Endodermal cell (in vitro differentiated cells): Measurements from ENCODE around the gene PLCB3. TPM values are rescaled to one million over a fixed set of nuclear protein-coding genes. Genes with fewer than 3 reads are reported as not detected.
"Not testable (repeated sequence)": the region's sequence is repeated elsewhere in the genome, so short reads cannot be mapped to it uniquely, and the experiment has no call there.

Experiments used
- DNase-seq: peaks from one replicate; pipeline ENCODE4 v3.0.0-alpha.2; 2017
- H3K27ac ChIP-seq: 2 replicates; pipeline ENCODE4 v1.5.1; 2013; ENCODE audit warnings: mild to moderate bottlenecking, low read depth, low read length, moderate library complexity
- H3K27me3 ChIP-seq: 2 replicates; pipeline ENCODE4 v1.6.1; 2013; ENCODE audit warnings: mild to moderate bottlenecking, low read length, moderate library complexity; ENCODE audit not compliant: insufficient read depth, control insufficient read depth, poor library complexity, severe bottlenecking
- H3K36me3 ChIP-seq: 2 replicates; pipeline ENCODE4 v1.7.0; 2013; ENCODE audit warnings: mild to moderate bottlenecking, low read length, moderate library complexity; ENCODE audit not compliant: control insufficient read depth, insufficient read depth
- H3K4me1 ChIP-seq: one replicate; pipeline ENCODE4 v1.7.0; 2013; ENCODE audit warnings: low read length; ENCODE audit not compliant: control insufficient read depth, insufficient read depth
- H3K4me3 ChIP-seq: 2 replicates; pipeline ENCODE4 v1.5.1; 2013; ENCODE audit warnings: mild to moderate bottlenecking, low read length, moderate library complexity
- H3K9ac ChIP-seq: 2 replicates; pipeline ENCODE4 v1.6.1; 2013; ENCODE audit warnings: mild to moderate bottlenecking, low read length, moderate library complexity; ENCODE audit not compliant: poor library complexity, severe bottlenecking; ENCODE audit errors: extremely low read depth
- H3K9me3 ChIP-seq: 2 replicates; pipeline ENCODE4 v1.6.1; 2013; ENCODE audit warnings: mild to moderate bottlenecking, low read length, moderate library complexity; ENCODE audit not compliant: control insufficient read depth
- H3K27ac Mint-ChIP-seq: 2 replicates; pipeline ENCODE4 v1.8.0; 2020; ENCODE audit warnings: mixed read lengths
- H3K27me3 Mint-ChIP-seq: 2 replicates; pipeline ENCODE4 v1.8.0; 2021; ENCODE audit warnings: mild to moderate bottlenecking, mixed read lengths; ENCODE audit not compliant: insufficient read depth
- H3K36me3 Mint-ChIP-seq: 2 replicates; pipeline ENCODE4 v1.8.0; 2020; ENCODE audit warnings: low read depth, mixed read lengths
- H3K4me1 Mint-ChIP-seq: 2 replicates; pipeline ENCODE4 v1.8.0; 2020; ENCODE audit warnings: mixed read lengths
- H3K4me3 Mint-ChIP-seq: 2 replicates; pipeline ENCODE4 v1.8.0; 2020; ENCODE audit warnings: mild to moderate bottlenecking, moderate library complexity, mixed read lengths
- H3K9me3 Mint-ChIP-seq: 2 replicates; pipeline ENCODE4 v1.8.0; 2020; ENCODE audit warnings: mild to moderate bottlenecking, mixed read lengths
- WGBS, 2 experiments: methylation state at CpG; one replicate each; pipeline versions ENCODE4 v1.1.5 to v1.1.7; 2013; ENCODE audit warnings: missing lambda C conversion rate in 2 of 2, mixed read lengths in 1 of 2; ENCODE audit not compliant: insufficient coverage in 1 of 2, insufficient read length in 1 of 2; 5-methylcytosine and 5-hydroxymethylcytosine counted together
- total RNA-seq, 2 donors: library from RNA; stranded (reverse); fragmentation: NEBNext Ultra II Directional in 1 of 2; extraction: Animal tissue kit (Norgen Biotek cat#: 25700) in 1 of 2; gene quantifications; 2 replicates in 1 of 2; 3 replicates in 1 of 2; pipeline ENCODE4 v1.2.1, GENCODE V29; 2021
- TF ChIP-seq, protein P1 (sequence below): fragments of 200-600 bp; sonication (generic); conservative IDR thresholded peaks from 2 replicates; pipeline ENCODE4 v1.5.0; 2021; ENCODE audit warnings: antibody characterized with exemption, mild to moderate bottlenecking

The PLCB3 gene
- total RNA-seq, 2 donors from 2014 or later: 75.0 to 83.2 TPM

DNA sequence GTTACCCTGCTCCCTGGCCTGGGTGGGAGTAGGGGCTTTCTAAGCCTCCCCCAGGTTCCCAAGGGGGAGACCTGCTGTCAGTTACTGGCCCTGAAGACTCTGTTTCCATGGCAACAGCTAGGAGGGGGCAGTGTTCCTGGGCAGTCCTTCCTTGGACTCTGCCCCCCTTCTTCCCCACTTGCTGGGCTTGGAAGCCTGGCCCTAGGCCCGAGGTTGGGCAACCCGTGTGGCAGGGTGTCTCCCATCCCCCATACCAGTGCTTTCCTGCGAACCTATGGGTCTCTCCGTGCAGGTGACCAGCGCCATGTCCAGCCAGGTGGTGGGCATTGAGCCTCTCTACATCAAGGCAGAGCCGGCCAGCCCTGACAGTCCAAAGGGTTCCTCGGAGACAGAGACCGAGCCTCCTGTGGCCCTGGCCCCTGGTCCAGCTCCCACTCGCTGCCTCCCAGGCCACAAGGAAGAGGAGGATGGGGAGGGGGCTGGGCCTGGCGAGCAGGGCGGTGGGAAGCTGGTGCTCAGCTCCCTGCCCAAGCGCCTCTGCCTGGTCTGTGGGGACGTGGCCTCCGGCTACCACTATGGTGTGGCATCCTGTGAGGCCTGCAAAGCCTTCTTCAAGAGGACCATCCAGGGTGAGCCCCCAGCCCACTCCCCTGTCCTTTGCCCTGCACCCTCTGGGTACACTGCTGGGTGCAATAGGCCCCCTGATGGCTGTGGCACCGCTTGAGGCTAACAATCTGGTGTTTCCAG lies 55.7 kb downstream of the PLCB3 start:
- no peaks in the 10 kb centered on the region for H3K9me3 Mint-ChIP-seq
- no peaks in the 10 kb centered on the region for H3K9me3 ChIP-seq
- peaks cover 9% of the 10 kb centered on the region for H3K36me3 ChIP-seq
- peak; percentile 52 for DNase-seq
- no peak overlapping the region for H3K27ac ChIP-seq
- H3K9ac ChIP-seq: peak overlapping the region; percentile 54
- peak overlapping the region; percentile 95 for H3K4me3 ChIP-seq
- H3K27me3 ChIP-seq: peaks cover 6% of the 10 kb centered on the region
- peak overlapping the region; percentile 90 for H3K4me3 Mint-ChIP-seq
- no peaks in the 10 kb centered on the region for H3K4me1 ChIP-seq
- H3K36me3 Mint-ChIP-seq: peaks cover 17% of the 10 kb centered on the region
- peaks cover 8% of the 10 kb centered on the region for H3K4me1 Mint-ChIP-seq
- H3K27ac Mint-ChIP-seq: no peak overlapping the region
- peaks cover 6% of the 10 kb centered on the region for H3K27me3 Mint-ChIP-seq
- TF ChIP-seq, protein P1, sequence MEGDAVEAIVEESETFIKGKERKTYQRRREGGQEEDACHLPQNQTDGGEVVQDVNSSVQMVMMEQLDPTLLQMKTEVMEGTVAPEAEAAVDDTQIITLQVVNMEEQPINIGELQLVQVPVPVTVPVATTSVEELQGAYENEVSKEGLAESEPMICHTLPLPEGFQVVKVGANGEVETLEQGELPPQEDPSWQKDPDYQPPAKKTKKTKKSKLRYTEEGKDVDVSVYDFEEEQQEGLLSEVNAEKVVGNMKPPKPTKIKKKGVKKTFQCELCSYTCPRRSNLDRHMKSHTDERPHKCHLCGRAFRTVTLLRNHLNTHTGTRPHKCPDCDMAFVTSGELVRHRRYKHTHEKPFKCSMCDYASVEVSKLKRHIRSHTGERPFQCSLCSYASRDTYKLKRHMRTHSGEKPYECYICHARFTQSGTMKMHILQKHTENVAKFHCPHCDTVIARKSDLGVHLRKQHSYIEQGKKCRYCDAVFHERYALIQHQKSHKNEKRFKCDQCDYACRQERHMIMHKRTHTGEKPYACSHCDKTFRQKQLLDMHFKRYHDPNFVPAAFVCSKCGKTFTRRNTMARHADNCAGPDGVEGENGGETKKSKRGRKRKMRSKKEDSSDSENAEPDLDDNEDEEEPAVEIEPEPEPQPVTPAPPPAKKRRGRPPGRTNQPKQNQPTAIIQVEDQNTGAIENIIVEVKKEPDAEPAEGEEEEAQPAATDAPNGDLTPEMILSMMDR: no peak
- 81 to 89% methylated on average over 3 to 15 of the region's 15 CpGs for WGBS, 2 experiments

DNA sequence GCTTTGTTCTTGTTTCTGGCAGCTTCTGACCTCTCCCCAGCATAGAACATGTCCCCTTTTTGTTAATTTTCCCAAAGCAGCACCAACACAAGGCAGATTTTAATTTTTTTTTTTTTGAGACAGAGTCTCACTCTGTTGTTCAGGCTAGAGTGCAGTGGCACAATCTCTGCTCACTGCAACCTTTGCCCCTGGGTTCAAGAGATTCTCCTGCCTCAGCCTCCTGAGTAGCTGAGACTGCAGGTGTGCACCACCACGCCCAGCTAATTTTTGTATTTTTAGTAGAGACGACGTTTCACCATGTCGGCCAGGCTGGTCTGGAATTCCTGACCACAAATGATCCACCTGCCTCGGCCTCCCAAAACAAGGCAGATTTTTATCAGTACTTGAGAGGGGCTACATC lies 56.5 kb downstream of the PLCB3 start:
- not testable (repeated sequence) for DNase-seq, H3K36me3 ChIP-seq, H3K4me1 ChIP-seq, H3K9ac ChIP-seq, H3K27ac ChIP-seq, H3K4me3 ChIP-seq, H3K4me1 Mint-ChIP-seq, H3K27me3 ChIP-seq, H3K9me3 ChIP-seq, H3K9me3 Mint-ChIP-seq, H3K27me3 Mint-ChIP-seq
- H3K36me3 Mint-ChIP-seq: peaks cover 21% of the 10 kb centered on the region
- peak overlapping the region; percentile 90 for H3K4me3 Mint-ChIP-seq
- peak overlapping the region; percentile 44 for H3K27ac Mint-ChIP-seq
- WGBS, 2 experiments: 97% methylated on average over 4 to 5 of the region's 5 CpGs

DNA sequence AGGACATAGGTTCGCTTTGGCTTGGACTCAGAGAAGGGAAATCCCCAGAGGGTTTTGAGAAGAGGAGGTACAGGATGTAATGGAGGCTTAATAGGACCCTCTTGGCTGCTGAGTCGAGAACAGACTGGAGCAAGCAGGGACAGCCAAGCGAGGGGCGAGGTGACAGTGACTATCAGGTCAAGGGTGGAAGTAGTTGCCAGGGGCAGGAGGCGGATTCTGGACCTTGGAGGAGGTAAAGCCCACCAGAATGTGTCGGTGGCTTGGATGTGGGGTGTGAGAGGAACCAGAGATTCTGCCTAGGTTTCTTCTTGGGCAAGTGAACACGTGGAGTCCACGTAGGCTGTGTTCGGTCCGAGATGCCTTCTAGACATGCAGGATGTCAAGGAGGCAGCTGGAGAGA lies 61.6 kb downstream of the PLCB3 start:
- Histone ChIP-seq H3K4me3 (no peak overlapping the region), H3K4me1 (no peaks in the 10 kb centered on the region), H3K9me3 (no peaks in the 10 kb centered on the region), H3K27ac (no peak overlapping the region), H3K9ac (no peak overlapping the region), H3K27me3 (no peaks in the 10 kb centered on the region), H3K36me3 (peaks cover 28% of the 10 kb centered on the region)
- TF ChIP-seq, protein P1: no peak
- Mint-ChIP-seq H3K27me3 (no peaks in the 10 kb centered on the region), H3K27ac (peak overlapping the region; percentile 37), H3K4me1 (peaks cover 6% of the 10 kb centered on the region), H3K9me3 (no peaks in the 10 kb centered on the region), H3K36me3 (peaks cover 36% of the 10 kb centered on the region), H3K4me3 (no peak overlapping the region)
- WGBS, 2 experiments: 94 to 97% methylated on average over 10 of the region's 10 CpGs
- no peak for DNase-seq
